KOPT-K1 (cell line): Measurements from ENCODE around the gene PECR.

ENCODE experiments used
- H3K27ac ChIP-seq: fragments of 200-600 bp; sonication (generic); 2 replicates; pipeline ENCODE4 v1.5.1; 2016; ENCODE audit warnings: antibody characterized with exemption, mild to moderate bottlenecking, low read depth, low read length; ENCODE audit not compliant: poor library complexity, severe bottlenecking
- H3K36me3 ChIP-seq: fragments of 200-600 bp; sonication (generic); 2 replicates; pipeline ENCODE4 v1.5.1; 2017; ENCODE audit warnings: antibody characterized with exemption, mild to moderate bottlenecking, low read length, moderate library complexity; ENCODE audit not compliant: insufficient read depth
- H3K9me3 ChIP-seq: fragments of 200-600 bp; sonication (generic); 2 replicates; pipeline ENCODE4 v1.5.1; 2017; ENCODE audit warnings: antibody characterized with exemption, low read length, mild to moderate bottlenecking; ENCODE audit not compliant: insufficient read depth, poor library complexity, severe bottlenecking

PECR gene

DNA sequence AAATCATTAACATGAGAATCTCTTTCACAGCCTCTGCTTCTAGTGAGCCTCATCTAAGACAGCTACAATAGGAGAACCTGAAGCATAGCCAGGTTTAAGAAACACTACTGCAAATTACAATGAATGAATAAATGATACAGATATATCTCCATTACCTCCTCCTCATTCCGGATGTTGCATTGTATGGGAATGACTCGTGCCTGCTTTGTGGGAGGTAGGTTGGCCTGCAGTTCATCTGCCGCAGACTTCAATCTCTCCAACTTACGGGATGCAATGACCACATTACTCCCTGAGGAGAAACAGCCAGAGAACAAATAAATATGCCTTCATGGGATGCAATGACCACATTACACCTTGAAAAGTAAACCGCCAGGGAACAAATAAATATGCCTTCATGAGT lies 15.4 kb downstream of the PECR start:
- no peaks in the 10 kb centered on the region for H3K36me3 ChIP-seq
- H3K27ac ChIP-seq, result no peak overlapping the region

GRCh38 chr2:216064665-216065064 lies 16.9 kb downstream of the PECR start:
- H3K36me3 ChIP-seq, result no peaks in the 10 kb centered on the region
- no peak overlapping the region for H3K27ac ChIP-seq
- H3K9me3 ChIP-seq, result no peaks in the 10 kb centered on the region

More for the DNA sequence above, 15.4 kb downstream of the PECR start:
- H3K9me3 ChIP-seq, result no peaks in the 10 kb centered on the region

- H3K9me3 ChIP-seq, result no peaks in the 10 kb centered on the region
- H3K36me3 ChIP-seq, result no peaks in the 10 kb centered on the region
- H3K27ac ChIP-seq, result no peak overlapping the region
These were observed 17.5 kb downstream of the PECR start for GRCh38 chr2:216064014-216064630.

DNA sequence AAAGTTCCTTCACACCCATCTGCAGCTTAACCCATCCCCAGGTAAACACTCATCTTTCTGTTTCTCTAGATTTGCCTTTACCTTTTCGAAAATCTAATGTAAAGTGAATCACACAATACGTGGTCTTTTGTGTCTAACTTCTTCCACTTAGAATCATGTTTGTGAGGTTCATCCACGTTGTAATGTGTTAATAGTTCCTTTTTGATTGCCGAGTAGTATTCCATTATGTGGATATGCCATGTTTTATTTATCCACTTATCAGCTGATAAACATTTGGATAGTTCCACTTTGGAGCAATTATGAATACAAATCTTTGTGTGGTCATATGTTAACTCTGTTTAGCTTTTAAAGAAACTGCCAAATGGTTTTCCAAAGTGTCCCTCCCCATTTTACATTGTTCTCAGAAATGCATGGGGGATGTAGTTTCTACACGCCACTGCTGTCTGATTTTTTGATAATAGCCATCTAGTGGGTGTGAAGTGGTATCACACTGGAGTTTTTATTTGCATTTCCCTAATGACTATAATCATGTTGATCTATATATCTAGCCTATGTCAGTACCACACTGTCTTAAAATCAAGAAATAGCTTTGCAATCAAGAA lies 22.3 kb downstream of the PECR start:
- H3K9me3 ChIP-seq, result no peaks in the 10 kb centered on the region
- no peak overlapping the region for H3K27ac ChIP-seq
- no peaks in the 10 kb centered on the region for H3K36me3 ChIP-seq

- H3K27ac ChIP-seq, result peak overlapping the region; percentile 58
- no peaks in the 10 kb centered on the region for H3K9me3 ChIP-seq
- H3K36me3 ChIP-seq, result no peaks in the 10 kb centered on the region
These were observed 23.9 kb downstream of the PECR start for GRCh38 chr2:216057688-216058193.

GRCh38 chr2:216056739-216057138 lies 24.9 kb downstream of the PECR start:
- Histone ChIP-seq H3K27ac (no peak overlapping the region), H3K36me3 (no peaks in the 10 kb centered on the region), H3K9me3 (no peaks in the 10 kb centered on the region)

GRCh38 chr2:216055680-216056079 lies 25.9 kb downstream of the PECR start:
- Histone ChIP-seq H3K27ac (no peak overlapping the region), H3K9me3 (no peaks in the 10 kb centered on the region), H3K36me3 (no peaks in the 10 kb centered on the region)

GRCh38 chr2:216052420-216052819 lies 29.2 kb downstream of the PECR start:
- no peak overlapping the region for H3K27ac ChIP-seq
- H3K9me3 ChIP-seq, result no peaks in the 10 kb centered on the region

GRCh38 chr2:216051350-216051749 lies 30.3 kb downstream of the PECR start:
- H3K36me3 ChIP-seq, result no peaks in the 10 kb centered on the region
- no peaks in the 10 kb centered on the region for H3K9me3 ChIP-seq
- H3K27ac ChIP-seq, result no peak overlapping the region

More at GRCh38 chr2:216052420-216052819, 29.2 kb downstream of the PECR start:
- H3K36me3 ChIP-seq, result no peaks in the 10 kb centered on the region

- no peak overlapping the region for H3K27ac ChIP-seq
- H3K36me3 ChIP-seq, result no peaks in the 10 kb centered on the region
- H3K9me3 ChIP-seq, result no peaks in the 10 kb centered on the region
These were observed 32.2 kb downstream of the PECR start for GRCh38 chr2:216049452-216049851.

DNA sequence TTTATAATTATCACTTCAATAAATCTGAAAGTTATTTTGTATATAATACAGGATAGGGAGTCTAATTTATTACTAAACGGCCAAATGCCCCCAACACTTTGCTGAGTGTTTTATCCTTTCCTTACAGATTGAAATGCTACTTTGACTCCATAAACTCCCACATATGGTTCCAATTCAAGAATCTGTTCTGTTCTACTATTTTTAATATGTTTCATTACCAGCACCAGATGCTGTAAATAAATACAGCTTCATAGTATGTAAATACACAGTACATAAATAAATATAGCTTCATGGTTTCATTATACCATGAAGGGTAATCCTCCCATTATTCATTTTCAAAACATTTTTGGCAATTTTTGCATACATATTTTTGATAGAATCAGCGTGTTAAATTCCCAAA lies 34.2 kb downstream of the PECR start:
- Histone ChIP-seq H3K36me3 (no peaks in the 10 kb centered on the region), H3K9me3 (no peaks in the 10 kb centered on the region), H3K27ac (no peak overlapping the region)

DNA sequence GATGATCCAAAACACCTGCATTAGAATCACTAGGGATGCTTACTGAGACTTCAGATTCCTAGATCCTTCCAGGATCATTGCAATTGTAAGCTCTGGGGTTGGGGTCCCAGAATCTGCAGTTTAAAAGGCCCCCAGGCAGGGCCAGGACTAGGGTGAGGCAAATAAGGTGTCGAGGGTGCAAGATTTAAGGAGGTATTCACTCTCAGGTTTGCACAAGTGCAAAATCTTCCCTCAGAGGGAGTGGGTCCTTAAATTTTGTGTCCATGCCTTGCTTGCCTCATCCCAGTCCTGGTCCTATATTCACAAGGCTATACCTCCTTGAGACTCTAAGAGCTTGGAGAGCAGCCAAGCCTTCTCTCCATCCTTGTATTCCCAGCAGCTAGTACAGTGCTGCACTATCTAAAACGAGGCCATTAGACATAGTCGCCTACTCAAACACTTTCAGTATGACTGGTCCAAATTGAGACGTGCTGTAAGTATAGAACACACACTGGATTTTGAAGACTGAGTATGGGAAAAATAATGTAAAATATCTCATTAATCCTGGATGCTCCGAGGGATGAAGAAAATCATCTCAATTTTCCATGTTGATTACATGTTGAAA lies 36.6 kb downstream of the PECR start:
- Histone ChIP-seq H3K36me3 (no peaks in the 10 kb centered on the region), H3K9me3 (no peaks in the 10 kb centered on the region), H3K27ac (no peak overlapping the region)

GRCh38 chr2:216043949-216044348 lies 37.7 kb downstream of the PECR start:
- Histone ChIP-seq H3K27ac (no peak overlapping the region), H3K9me3 (no peaks in the 10 kb centered on the region), H3K36me3 (no peaks in the 10 kb centered on the region)

GRCh38 chr2:216041438-216041837 lies 40.2 kb downstream of the PECR start:
- H3K36me3 ChIP-seq, result no peaks in the 10 kb centered on the region
- no peaks in the 10 kb centered on the region for H3K9me3 ChIP-seq
- no peak overlapping the region for H3K27ac ChIP-seq

DNA sequence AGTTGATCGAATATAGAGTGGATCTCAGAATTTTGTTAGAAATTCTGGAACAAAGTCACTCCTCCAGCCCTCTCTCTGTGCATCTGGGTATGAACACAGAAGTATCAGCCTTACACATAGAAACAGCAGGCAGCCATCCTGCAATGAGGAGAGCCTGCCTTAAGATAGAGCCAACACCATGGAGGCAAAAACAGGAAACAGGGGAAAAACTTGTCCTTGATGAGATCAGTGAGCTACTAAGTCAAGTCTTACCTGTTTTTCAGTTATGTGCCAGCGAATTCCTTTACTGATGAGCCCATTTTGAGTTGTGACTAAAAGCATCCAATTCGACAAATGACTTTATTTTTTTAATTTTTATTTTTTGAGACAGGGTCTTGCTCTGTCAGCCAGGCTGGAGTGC lies 41.7 kb downstream of the PECR start:
- H3K27ac ChIP-seq, result no peak overlapping the region
- H3K36me3 ChIP-seq, result no peaks in the 10 kb centered on the region

DNA sequence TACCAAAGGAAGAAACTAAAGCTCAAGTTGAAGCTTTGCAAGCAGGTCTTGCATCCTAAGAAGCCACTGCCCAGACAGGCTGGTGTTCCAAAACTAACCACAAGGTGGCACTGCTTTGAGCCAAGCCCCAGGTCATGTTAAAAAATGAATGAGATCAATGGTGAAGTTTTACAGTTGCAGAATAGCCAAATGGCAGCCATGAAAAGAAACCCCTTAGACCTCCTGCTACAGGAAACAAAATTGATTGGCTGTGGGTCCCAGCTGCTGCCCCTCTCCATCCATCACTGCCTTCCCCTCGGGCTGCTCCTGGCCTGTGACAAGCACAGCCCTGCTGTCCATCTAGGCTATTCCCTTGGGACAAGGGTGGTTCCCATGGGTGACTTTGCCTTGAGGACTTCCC lies 47.5 kb downstream of the PECR start:
- no peaks in the 10 kb centered on the region for H3K9me3 ChIP-seq
- H3K27ac ChIP-seq, result no peak overlapping the region
- H3K36me3 ChIP-seq, result no peaks in the 10 kb centered on the region

More for the DNA sequence above, 41.7 kb downstream of the PECR start:
- H3K9me3 ChIP-seq, result no peaks in the 10 kb centered on the region
